ENCODE measurements around the gene SPAG17.

DNA sequence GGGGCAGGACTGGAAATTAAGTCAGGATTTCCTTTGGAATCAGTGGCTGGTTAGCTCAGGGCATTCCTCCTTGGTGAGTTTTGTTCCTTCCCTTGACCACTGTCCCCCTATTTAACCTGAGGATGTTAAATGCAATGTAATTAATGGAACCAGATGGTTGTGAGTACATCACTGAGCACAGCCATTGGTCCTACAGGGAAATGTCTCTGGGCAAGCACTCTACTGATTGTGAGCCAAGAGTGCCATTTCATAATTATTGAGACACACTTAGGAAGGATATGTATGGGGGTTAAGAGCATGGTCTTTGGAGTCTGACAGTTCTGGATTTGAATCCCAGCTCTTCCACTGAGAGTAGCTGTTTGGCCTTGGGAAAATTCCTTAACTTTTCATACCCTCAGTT, 74.4 kb downstream of the SPAG17 start:
- TF ChIP-seq, protein P1, sequence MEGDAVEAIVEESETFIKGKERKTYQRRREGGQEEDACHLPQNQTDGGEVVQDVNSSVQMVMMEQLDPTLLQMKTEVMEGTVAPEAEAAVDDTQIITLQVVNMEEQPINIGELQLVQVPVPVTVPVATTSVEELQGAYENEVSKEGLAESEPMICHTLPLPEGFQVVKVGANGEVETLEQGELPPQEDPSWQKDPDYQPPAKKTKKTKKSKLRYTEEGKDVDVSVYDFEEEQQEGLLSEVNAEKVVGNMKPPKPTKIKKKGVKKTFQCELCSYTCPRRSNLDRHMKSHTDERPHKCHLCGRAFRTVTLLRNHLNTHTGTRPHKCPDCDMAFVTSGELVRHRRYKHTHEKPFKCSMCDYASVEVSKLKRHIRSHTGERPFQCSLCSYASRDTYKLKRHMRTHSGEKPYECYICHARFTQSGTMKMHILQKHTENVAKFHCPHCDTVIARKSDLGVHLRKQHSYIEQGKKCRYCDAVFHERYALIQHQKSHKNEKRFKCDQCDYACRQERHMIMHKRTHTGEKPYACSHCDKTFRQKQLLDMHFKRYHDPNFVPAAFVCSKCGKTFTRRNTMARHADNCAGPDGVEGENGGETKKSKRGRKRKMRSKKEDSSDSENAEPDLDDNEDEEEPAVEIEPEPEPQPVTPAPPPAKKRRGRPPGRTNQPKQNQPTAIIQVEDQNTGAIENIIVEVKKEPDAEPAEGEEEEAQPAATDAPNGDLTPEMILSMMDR (optimal IDR thresholded peaks at IDR 0.05 in 1 of 3, IDR thresholded peaks at IDR 0.05 in 1 of 3, conservative IDR thresholded peaks at IDR 0.05 in 1 of 3; ENCODE audit: extremely low read depth in 1 of 3, insufficient read depth in 2 of 3, low read length in 3 of 3) = no peak
- TF ChIP-seq EZH2 (IDR thresholded peaks at IDR 0.05; ENCODE audit: low read length) = no peak
